ENCODE results near the gene PKHD1. TPM values are rescaled to one million over a fixed set of nuclear protein-coding genes. Genes with fewer than 3 reads are reported as not detected.

Gene PKHD1
- total and polyA plus RNA-seq, 2 experiments from 2014 or later = 0.47 to 3.3 TPM

DNA sequence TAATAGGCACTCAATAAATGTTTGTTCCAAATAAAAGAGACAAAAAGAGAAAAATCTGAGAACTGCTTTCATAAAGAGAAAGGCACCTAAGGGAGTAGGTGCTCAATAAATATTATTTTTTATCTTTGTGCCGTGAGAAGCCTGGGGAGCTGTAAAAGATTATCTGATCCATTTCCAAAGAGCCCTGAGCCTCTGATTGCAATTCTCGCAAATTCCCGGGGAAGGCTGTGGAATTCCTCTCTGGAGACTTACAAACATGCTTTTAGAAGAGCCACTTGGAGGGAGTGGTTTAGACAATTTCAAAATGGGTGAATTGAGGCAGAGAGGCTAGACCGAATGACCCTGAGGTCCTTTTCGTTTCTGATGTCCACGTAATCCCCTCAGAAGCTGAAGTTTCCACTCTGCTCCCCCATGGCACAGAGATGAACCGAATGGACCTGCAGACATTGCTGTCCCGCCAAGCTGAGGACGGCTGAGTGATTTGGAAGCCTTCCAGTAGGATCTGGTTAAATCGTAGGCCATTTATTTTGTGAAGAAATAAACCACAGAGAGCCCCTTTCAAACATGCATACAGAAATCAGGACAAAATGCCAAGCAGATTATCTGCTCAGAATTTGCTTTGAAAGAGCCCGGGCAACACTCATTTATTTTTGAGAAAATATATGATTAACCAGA is 77.8 kb downstream of the PKHD1 start:
- Histone ChIP-seq H3K4me2 (no peak overlapping the region), H4K20me1 (ENCODE audit: insufficient read depth, poor library complexity, severe bottlenecking) (no peaks in the 10 kb centered on the region), H3K9me2 (replicated peaks; ENCODE audit: insufficient read depth) (no peaks in the 10 kb centered on the region), H3K9me3 (ENCODE audit: low read depth) (no peaks in the 10 kb centered on the region), H2AFZ (no peak overlapping the region), H3K4me3 (no peak overlapping the region), H3K36me3 (replicated peaks; ENCODE audit: insufficient read depth, low read depth) (no peaks in the 10 kb centered on the region), H3K79me2 (no peaks in the 10 kb centered on the region), H3K27ac (no peak overlapping the region), H3K27me3 (no peaks in the 10 kb centered on the region), H3K4me1 (ENCODE audit: insufficient read depth) (no peaks in the 10 kb centered on the region)
- TF ChIP-seq EZH2 (IDR thresholded peaks at IDR 0.05; ENCODE audit: borderline replicate concordance) (no peak), EZH2phosphoT487 (IDR thresholded peaks at IDR 0.05; ENCODE audit: low read depth, severe bottlenecking, unreplicated experiment) (no peak)
- TF ChIP-seq, protein P1, sequence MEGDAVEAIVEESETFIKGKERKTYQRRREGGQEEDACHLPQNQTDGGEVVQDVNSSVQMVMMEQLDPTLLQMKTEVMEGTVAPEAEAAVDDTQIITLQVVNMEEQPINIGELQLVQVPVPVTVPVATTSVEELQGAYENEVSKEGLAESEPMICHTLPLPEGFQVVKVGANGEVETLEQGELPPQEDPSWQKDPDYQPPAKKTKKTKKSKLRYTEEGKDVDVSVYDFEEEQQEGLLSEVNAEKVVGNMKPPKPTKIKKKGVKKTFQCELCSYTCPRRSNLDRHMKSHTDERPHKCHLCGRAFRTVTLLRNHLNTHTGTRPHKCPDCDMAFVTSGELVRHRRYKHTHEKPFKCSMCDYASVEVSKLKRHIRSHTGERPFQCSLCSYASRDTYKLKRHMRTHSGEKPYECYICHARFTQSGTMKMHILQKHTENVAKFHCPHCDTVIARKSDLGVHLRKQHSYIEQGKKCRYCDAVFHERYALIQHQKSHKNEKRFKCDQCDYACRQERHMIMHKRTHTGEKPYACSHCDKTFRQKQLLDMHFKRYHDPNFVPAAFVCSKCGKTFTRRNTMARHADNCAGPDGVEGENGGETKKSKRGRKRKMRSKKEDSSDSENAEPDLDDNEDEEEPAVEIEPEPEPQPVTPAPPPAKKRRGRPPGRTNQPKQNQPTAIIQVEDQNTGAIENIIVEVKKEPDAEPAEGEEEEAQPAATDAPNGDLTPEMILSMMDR (IDR thresholded peaks at IDR 0.05; ENCODE audit: poor library complexity) = no peak
- WGBS (ENCODE audit: low lambda C conversion rate, missing lambda C conversion rate) = 71% methylated on average over 11 of the region's 11 CpGs
- DNase-seq (ENCODE audit: low spot score) = no peak

GRCh38 chr6:52000064-52000463 is 87.3 kb downstream of the PKHD1 start:
- no peaks in the 10 kb centered on the region for H3K4me1 ChIP-seq (ENCODE audit: insufficient read depth)
- no peaks in the 10 kb centered on the region for H3K79me2 ChIP-seq
- H3K4me2 ChIP-seq = no peak overlapping the region
- no peaks in the 10 kb centered on the region for H3K9me2 ChIP-seq (replicated peaks; ENCODE audit: insufficient read depth)
- H3K27ac ChIP-seq = no peak overlapping the region
- no peaks in the 10 kb centered on the region for H3K9me3 ChIP-seq (ENCODE audit: low read depth)
- H2AFZ ChIP-seq = no peak overlapping the region
- no peaks in the 10 kb centered on the region for H3K27me3 ChIP-seq
- DNase-seq (ENCODE audit: low spot score) = no peak
- 71% methylated on average over 3 of the region's 3 CpGs for WGBS (ENCODE audit: low lambda C conversion rate, missing lambda C conversion rate)
- TF ChIP-seq, protein P1 (IDR thresholded peaks at IDR 0.05; ENCODE audit: poor library complexity) = no peak
- no peak for TF ChIP-seq EZH2phosphoT487 (IDR thresholded peaks at IDR 0.05; ENCODE audit: low read depth, severe bottlenecking, unreplicated experiment)
- no peak for TF ChIP-seq EZH2 (IDR thresholded peaks at IDR 0.05; ENCODE audit: borderline replicate concordance)
- no peak overlapping the region for H3K4me3 ChIP-seq
- no peaks in the 10 kb centered on the region for H3K36me3 ChIP-seq (replicated peaks; ENCODE audit: insufficient read depth, low read depth)
- no peaks in the 10 kb centered on the region for H4K20me1 ChIP-seq (ENCODE audit: insufficient read depth, poor library complexity, severe bottlenecking)

DNA sequence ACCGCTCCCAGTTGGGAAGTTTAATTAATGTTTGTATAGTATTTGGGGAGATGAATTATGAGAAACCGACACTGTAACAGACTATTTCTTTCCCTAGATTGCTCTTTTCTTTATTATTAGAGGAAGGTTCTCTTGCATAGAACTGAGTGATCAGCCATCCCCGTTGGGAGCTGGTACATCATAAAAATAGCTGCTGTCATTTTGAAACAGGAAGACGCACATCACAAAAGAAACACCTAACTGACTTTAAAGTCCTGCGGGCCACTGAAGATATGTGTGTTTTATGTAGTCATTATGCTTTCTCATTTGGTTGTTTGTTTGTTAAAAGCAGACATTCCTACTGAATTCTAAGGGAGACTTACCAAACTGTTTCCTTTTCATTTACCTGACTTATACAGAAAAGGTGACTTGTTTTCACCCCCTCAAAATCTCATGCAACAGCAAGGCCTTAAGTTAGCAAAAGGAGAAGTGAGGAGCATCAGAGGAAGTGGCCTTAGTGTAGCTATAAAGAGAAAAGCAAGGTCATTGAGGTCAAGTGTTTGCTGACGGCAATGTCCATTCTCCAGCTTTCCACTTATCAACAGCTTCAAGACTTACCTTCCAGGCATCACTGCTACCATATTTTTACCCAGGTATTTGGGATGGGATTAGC is 91.0 kb downstream of the PKHD1 start:
- Histone ChIP-seq H3K27me3 (no peaks in the 10 kb centered on the region), H4K20me1 (ENCODE audit: insufficient read depth, poor library complexity, severe bottlenecking) (no peaks in the 10 kb centered on the region), H3K27ac (no peak overlapping the region), H3K4me3 (no peak overlapping the region), H3K4me2 (no peak overlapping the region), H2AFZ (no peak overlapping the region), H3K4me1 (ENCODE audit: insufficient read depth) (no peaks in the 10 kb centered on the region), H3K79me2 (no peaks in the 10 kb centered on the region), H3K9me3 (ENCODE audit: low read depth) (no peaks in the 10 kb centered on the region), H3K9me2 (replicated peaks; ENCODE audit: insufficient read depth) (no peaks in the 10 kb centered on the region), H3K36me3 (replicated peaks; ENCODE audit: insufficient read depth, low read depth) (no peaks in the 10 kb centered on the region)
- 76% methylated on average over 6 of the region's 6 CpGs for WGBS (ENCODE audit: low lambda C conversion rate, missing lambda C conversion rate)
- TF ChIP-seq, protein P1 (IDR thresholded peaks at IDR 0.05; ENCODE audit: poor library complexity) = no peak
- TF ChIP-seq EZH2 (IDR thresholded peaks at IDR 0.05; ENCODE audit: borderline replicate concordance) (no peak), EZH2phosphoT487 (IDR thresholded peaks at IDR 0.05; ENCODE audit: low read depth, severe bottlenecking, unreplicated experiment) (no peak)
- no peak for DNase-seq (ENCODE audit: low spot score)

Measured in hepatocyte (in vitro differentiated cells).